GM10266 (cell line): ENCODE results near the gene SELENOS.

ENCODE experiments used
- DNase-seq: peaks from one replicate; pipeline ENCODE4 v3.0.0; 2012; ENCODE audit errors: extremely low spot score
- TF ChIP-seq, protein P1 (sequence below): IDR thresholded peaks from 2 replicates; pipeline ENCODE4 v1.5.1; 2012; ENCODE audit warnings: mild to moderate bottlenecking, low read depth; ENCODE audit not compliant: control insufficient read depth, insufficient read depth; ENCODE audit errors: missing control alignments

The SELENOS gene

DNA sequence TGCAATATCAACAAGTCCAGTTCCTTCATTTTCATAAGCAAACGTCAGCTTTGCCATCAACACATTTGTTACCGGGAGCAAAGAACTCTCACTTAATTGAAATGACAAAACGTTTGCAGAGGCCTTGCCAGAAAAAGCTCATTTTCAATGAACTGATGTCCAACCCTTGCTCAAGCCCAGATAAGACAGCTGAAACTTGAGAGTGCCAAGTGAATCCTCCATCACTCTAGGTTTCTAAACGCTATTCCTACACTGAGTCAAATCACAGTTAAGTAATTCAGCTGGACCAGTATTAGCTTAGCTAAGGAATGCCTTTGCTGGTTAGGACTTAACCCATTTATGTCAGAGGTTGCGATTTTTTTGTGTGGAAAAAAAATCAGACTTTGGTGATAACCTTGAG lies 36.9 kb downstream of the SELENOS start:
- TF ChIP-seq, protein P1, sequence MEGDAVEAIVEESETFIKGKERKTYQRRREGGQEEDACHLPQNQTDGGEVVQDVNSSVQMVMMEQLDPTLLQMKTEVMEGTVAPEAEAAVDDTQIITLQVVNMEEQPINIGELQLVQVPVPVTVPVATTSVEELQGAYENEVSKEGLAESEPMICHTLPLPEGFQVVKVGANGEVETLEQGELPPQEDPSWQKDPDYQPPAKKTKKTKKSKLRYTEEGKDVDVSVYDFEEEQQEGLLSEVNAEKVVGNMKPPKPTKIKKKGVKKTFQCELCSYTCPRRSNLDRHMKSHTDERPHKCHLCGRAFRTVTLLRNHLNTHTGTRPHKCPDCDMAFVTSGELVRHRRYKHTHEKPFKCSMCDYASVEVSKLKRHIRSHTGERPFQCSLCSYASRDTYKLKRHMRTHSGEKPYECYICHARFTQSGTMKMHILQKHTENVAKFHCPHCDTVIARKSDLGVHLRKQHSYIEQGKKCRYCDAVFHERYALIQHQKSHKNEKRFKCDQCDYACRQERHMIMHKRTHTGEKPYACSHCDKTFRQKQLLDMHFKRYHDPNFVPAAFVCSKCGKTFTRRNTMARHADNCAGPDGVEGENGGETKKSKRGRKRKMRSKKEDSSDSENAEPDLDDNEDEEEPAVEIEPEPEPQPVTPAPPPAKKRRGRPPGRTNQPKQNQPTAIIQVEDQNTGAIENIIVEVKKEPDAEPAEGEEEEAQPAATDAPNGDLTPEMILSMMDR: no peak
- DNase-seq: no peak

DNA sequence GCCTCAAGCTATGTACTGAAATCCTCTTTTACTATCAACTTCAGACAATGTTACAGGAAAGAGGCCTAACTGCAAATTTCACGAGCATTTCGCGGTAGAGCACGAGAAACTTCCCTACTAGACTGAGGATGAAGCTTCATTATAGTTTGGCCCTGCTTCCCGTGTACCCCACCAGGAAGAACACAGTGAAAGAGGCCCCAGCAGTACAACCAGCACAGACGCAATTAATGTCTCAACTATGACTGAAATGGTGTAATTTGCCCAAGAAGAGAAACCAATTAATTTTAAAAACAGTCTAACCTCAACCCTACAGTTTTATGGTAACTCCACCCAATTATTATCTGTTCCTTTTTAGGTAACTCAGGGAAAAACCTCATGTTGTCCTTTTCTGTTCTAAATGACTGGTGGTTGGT lies 37.6 kb downstream of the SELENOS start:
- DNase-seq: no peak
- TF ChIP-seq, protein P1: no peak

DNA sequence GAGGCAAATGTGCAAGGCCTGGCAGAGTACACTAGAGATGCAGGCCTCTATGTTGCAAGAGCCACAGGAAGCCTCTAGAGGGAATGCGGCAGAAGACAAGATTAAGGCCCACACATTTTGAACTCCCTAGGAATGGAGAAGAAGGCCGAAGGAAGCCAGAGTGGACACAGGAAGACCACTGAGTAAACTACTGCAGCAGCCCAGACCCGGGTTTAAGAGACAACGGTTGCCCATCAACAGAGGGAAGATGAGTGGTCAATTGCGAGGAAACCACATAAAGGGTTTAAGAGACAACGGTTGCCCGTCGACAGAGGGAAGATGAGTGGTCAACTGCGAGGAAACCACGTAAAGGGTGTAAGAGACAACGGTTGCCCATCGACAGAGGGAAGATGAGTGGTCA lies 40.0 kb downstream of the SELENOS start:
- TF ChIP-seq, protein P1: no peak
- no peak for DNase-seq

DNA sequence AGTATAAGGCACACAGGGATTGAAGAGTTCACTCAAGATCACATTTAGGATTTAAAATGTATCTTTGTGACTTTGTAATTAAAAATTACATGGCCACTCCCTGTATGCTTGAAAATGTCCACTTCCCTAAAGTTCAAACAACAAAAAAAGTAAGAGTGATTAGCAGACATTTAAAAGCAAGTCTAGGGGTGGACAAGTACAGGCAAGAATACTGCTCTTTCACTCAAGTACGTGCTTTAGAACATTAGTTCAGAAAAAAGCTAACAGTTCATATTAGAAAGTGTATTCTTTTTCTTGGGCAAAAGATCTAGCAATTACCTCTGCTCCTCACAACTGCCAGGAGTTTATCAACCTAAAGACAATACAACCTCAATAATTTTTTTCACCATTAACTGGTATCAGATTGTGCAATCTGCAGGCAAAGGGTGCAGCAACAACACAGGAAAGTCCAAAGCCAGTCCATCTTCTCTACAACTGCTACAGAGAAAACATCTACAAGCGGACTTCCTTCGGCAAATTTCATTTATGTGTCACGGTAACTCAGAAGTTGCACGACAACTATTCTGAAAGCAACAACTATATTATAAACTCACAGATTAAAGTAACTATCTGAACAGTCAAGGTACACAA lies 43.5 kb downstream of the SELENOS start:
- TF ChIP-seq, protein P1: no peak
- no peak for DNase-seq

DNA sequence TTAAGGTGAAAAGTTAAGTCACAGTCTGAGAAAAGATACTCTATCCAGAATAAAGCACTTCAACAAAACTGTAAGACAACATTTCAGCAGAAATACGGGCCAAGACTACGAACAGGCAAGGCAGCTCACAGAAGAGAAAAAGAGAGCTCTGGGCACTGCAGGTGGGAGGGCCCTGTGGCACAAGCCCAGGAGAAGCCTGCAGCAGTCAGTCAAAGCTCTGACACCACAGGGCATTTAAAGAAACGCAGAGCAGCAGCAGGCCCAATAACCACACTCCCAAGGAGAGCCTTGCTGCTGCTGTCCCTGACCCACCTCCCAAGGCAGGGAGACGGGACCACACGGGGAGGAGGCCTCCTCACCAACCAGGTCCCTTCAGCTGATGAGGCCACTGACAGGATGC lies 44.6 kb downstream of the SELENOS start:
- DNase-seq: no peak
- TF ChIP-seq, protein P1: no peak

DNA sequence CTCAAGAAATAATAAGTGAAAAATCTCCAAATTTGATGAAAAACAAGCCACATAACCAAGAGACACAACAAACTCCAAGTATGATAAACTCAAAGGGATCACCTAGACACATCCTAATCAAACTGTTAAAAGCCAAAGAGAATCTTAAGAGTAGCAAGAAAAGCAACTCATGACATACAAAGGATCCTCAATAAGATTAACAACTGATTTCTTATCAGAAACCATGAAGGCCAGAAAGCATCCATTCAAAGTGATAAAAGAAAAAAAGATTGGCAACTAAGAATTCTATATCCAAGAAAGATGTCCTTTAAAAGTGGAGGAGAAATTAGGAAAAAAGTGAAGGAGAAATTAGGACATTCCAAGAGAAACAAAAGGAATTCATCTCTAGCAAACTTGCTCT lies 49.0 kb downstream of the SELENOS start:
- DNase-seq: no peak
- TF ChIP-seq, protein P1: no peak

DNA sequence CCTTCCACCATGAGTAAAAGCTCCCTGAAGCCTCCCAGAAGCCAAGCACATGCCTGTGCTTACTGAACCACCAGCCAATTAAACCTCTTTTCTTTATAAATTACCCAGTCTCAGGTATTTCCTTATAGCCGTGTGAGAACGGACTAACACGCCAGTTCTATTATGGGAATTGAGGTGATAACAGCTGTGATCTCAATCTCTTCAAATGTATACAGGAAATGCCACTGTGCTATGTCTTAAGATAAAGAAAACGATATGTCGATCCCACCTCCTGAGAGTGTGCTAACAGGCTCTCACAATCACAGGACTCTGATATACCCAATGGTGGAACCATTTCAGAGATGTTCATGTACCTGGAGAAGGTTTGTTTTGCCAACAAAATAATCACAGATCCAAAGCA lies 51.6 kb downstream of the SELENOS start:
- TF ChIP-seq, protein P1: no peak
- DNase-seq: no peak
